H1 (cell line): Measurements from ENCODE around the gene MYOG. TPM values are rescaled to one million over a fixed set of nuclear protein-coding genes. Genes with fewer than 3 reads are reported as not detected.

Experiments
- BCL11A ChIP-seq, 2 experiments: IDR thresholded peaks; one replicate each; pipeline ENCODE4 v1.6.1; 2011; ENCODE audit warnings: low read depth in 2 of 2, low read length in 2 of 2, mild to moderate bottlenecking in 2 of 2
- CHD2 ChIP-seq: IDR thresholded peaks from 2 replicates; pipeline ENCODE4 v1.6.1; 2012; ENCODE audit warnings: low read length, improper control_type of control experiment
- EZH2 ChIP-seq: fragments of 200-600 bp; sonication (generic); IDR thresholded peaks from 2 replicates; pipeline ENCODE4 v1.7.1; 2012; ENCODE audit warnings: low read depth, mild to moderate bottlenecking, moderate library complexity, low read length, inconsistent platforms; ENCODE audit not compliant: severe bottlenecking
- FOSL1 ChIP-seq: IDR thresholded peaks from 2 replicates; pipeline ENCODE4 v1.6.1; 2011; ENCODE audit warnings: mild to moderate bottlenecking, low read depth, low read length, moderate library complexity; ENCODE audit not compliant: insufficient read depth
- NRF1 ChIP-seq: IDR thresholded peaks from 2 replicates; pipeline ENCODE4 v1.6.1; 2011; ENCODE audit warnings: mild to moderate bottlenecking, low read depth, low read length, improper control_type of control experiment
- SP1 ChIP-seq: IDR thresholded peaks from 2 replicates; pipeline ENCODE4 v1.6.1; 2011; ENCODE audit warnings: low read depth, low read length
- polyA plus RNA-seq, 7 experiments: library from polyadenylated mRNA; depleted of rRNA in 3 of 7; stranded (reverse) in 5 of 7; unstranded in 2 of 7; fragments of >200 nt in 5 of 7; fragments of 200-250 nt in 2 of 7; gene quantifications; 1 replicate in 5 of 7; 2 replicates in 1 of 7; 4 replicates in 1 of 7; pipeline versions ENCODE4 v1.2.1 to v1.2.3, GENCODE V29; 2011 to 2013; ENCODE audit warnings: missing spikeins in 2 of 7, mixed read lengths in 2 of 7
- total RNA-seq: library from RNA; stranded (reverse); fragmentation: NEBNext Ultra II Directional; extraction: Animal tissue kit (Norgen Biotek cat#: 25700); gene quantifications from 2 replicates; pipeline ENCODE4 v1.2.1, GENCODE V29; 2021

The MYOG gene
- total and polyA plus RNA-seq, 2 of the 8 experiments (the other 6 are each of a cell fraction or from before 2014, with no cell fraction given): not detected

GRCh38 chr1:203048086-203048485, 37.7 kb downstream of the MYOG start (continued):
- TF ChIP-seq SP1: no peak
- no peak for TF ChIP-seq FOSL1
- TF ChIP-seq NRF1: no peak
- no peak for TF ChIP-seq BCL11A (IDR thresholded peaks at IDR 0.05; ENCODE audit: low read depth in 2 of 2, low read length in 2 of 2)
- TF ChIP-seq CHD2: no peak
- no peak for TF ChIP-seq EZH2
- TF ChIP-seq, all 59 proteins: peak for 0
